HL-60 (cell line): Measurements from ENCODE around the gene DCDC1.

Source experiments
- POLR2AphosphoS5 ChIP-seq: IDR thresholded peaks from 2 replicates; pipeline ENCODE4 v1.6.1; 2012; ENCODE audit warnings: low read depth
- TF ChIP-seq, protein P1 (sequence below): IDR thresholded peaks from one replicate; pipeline ENCODE4 v1.5.1; 2011; ENCODE audit warnings: low read length, control low read depth, inconsistent platforms; ENCODE audit not compliant: insufficient read depth
- TF ChIP-seq, protein P2 (sequence below): IDR thresholded peaks from 2 replicates; pipeline ENCODE4 v1.6.1; 2012; ENCODE audit warnings: low read depth; ENCODE audit not compliant: insufficient replicate concordance

DNA sequence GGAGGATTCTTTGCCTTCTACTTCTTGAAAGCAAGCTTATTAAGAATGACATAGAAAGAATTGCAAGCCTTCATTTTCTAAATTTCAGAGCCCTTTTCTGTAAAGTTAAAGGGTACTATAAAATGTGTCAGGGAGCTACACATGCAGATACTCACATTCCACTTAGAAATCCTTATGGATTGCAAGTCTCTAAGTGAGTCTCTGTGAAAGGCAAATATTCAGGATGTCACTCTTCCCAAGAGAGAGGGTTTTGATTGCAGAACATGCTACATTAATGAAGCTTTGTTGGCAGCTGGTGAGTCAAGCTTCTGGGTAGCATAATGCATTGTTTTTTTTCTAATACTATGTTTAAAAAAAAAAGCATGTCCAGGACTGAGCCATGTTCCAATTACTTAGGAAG is 369.2 kb downstream of the DCDC1 start:
- TF ChIP-seq, protein P1, sequence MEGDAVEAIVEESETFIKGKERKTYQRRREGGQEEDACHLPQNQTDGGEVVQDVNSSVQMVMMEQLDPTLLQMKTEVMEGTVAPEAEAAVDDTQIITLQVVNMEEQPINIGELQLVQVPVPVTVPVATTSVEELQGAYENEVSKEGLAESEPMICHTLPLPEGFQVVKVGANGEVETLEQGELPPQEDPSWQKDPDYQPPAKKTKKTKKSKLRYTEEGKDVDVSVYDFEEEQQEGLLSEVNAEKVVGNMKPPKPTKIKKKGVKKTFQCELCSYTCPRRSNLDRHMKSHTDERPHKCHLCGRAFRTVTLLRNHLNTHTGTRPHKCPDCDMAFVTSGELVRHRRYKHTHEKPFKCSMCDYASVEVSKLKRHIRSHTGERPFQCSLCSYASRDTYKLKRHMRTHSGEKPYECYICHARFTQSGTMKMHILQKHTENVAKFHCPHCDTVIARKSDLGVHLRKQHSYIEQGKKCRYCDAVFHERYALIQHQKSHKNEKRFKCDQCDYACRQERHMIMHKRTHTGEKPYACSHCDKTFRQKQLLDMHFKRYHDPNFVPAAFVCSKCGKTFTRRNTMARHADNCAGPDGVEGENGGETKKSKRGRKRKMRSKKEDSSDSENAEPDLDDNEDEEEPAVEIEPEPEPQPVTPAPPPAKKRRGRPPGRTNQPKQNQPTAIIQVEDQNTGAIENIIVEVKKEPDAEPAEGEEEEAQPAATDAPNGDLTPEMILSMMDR, result no peak
- TF ChIP-seq POLR2AphosphoS5, result no peak
- TF ChIP-seq, protein P2, sequence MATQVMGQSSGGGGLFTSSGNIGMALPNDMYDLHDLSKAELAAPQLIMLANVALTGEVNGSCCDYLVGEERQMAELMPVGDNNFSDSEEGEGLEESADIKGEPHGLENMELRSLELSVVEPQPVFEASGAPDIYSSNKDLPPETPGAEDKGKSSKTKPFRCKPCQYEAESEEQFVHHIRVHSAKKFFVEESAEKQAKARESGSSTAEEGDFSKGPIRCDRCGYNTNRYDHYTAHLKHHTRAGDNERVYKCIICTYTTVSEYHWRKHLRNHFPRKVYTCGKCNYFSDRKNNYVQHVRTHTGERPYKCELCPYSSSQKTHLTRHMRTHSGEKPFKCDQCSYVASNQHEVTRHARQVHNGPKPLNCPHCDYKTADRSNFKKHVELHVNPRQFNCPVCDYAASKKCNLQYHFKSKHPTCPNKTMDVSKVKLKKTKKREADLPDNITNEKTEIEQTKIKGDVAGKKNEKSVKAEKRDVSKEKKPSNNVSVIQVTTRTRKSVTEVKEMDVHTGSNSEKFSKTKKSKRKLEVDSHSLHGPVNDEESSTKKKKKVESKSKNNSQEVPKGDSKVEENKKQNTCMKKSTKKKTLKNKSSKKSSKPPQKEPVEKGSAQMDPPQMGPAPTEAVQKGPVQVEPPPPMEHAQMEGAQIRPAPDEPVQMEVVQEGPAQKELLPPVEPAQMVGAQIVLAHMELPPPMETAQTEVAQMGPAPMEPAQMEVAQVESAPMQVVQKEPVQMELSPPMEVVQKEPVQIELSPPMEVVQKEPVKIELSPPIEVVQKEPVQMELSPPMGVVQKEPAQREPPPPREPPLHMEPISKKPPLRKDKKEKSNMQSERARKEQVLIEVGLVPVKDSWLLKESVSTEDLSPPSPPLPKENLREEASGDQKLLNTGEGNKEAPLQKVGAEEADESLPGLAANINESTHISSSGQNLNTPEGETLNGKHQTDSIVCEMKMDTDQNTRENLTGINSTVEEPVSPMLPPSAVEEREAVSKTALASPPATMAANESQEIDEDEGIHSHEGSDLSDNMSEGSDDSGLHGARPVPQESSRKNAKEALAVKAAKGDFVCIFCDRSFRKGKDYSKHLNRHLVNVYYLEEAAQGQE, result no peak
